ENCODE measurements around the gene SART3. TPM values are rescaled to one million over a fixed set of nuclear protein-coding genes. Genes with fewer than 3 reads are reported as not detected.

Gene SART3
- total RNA-seq, 2 experiments from 2014 or later = 81.2 to 99.7 TPM

- Mint-ChIP-seq H3K36me3 (peaks cover 15% of the 10 kb centered on the region), H3K4me3 (peak within 1 kb of the TSS; percentile 87), H3K27ac (peak within 1 kb of the TSS; percentile 85), H3K4me1 (peaks cover 27% of the 10 kb centered on the region), H3K9me3 (ENCODE audit: low read depth) (no peaks in the 10 kb centered on the region), H3K27me3 (no peaks in the 10 kb centered on the region)
- peak; percentile 95 for ATAC-seq
- DNase-seq = peak; percentile 100
- CTCF ChIA-PET = interaction anchor here (1.8 to 2.3 kb wide), 2 partner anchors 46 to 435 kb away, joined by 5 to 8 read pairs; partner anchors contain the start of genes ISCU and SART3
These were observed 45.8 kb downstream of the SART3 start, which contains the start of gene FICD for GRCh38 chr12:108514973-108515814. TSS of gene FICD (plus strand) at chr12:108515277. CDS start at chr12:108516973, 1,696 bp downstream.

GRCh38 chr12:108514468-108514972 lies 46.5 kb downstream of the SART3 start:
- ATAC-seq (no peak), DNase-seq (no peak)
- CTCF ChIA-PET = interaction anchor here (2.3 to 3.2 kb wide), 2 partner anchors 47 to 524 kb away, joined by 8 to 14 read pairs; partner anchors contain the start of genes ISCU and SART3
- Mint-ChIP-seq H3K4me3 (peak overlapping the region; percentile 87), H3K36me3 (peaks cover 9% of the 10 kb centered on the region), H3K9me3 (ENCODE audit: low read depth) (peaks cover 2% of the 10 kb centered on the region), H3K4me1 (peaks cover 25% of the 10 kb centered on the region), H3K27ac (peak overlapping the region; percentile 85), H3K27me3 (no peaks in the 10 kb centered on the region)

GRCh38 chr12:108511633-108512540 lies 49.1 kb downstream of the SART3 start:
- Mint-ChIP-seq H3K4me1 (peaks cover 29% of the 10 kb centered on the region), H3K27ac (peak overlapping the region; percentile 24), H3K27me3 (no peaks in the 10 kb centered on the region), H3K36me3 (no peaks in the 10 kb centered on the region), H3K4me3 (peak overlapping the region; percentile 43), H3K9me3 (ENCODE audit: low read depth) (peaks cover 3% of the 10 kb centered on the region)
- CTCF ChIA-PET = interaction anchor here (0.6 to 3.2 kb wide), 22 partner anchors 9 to 1203 kb away, joined by 3 to 14 read pairs (median 4); partner anchors contain the start of gene SART3
- peak; percentile 82 for DNase-seq
- ATAC-seq = no peak

GRCh38 chr12:108510836-108511235 lies 50.1 kb downstream of the SART3 start:
- H3K36me3 Mint-ChIP-seq = no peaks in the 10 kb centered on the region
- no peak overlapping the region for H3K4me3 Mint-ChIP-seq
- no peak for DNase-seq
- no peaks in the 10 kb centered on the region for H3K27me3 Mint-ChIP-seq
- peaks cover 3% of the 10 kb centered on the region for H3K9me3 Mint-ChIP-seq (ENCODE audit: low read depth)
- H3K4me1 Mint-ChIP-seq = peaks cover 21% of the 10 kb centered on the region
- no peak overlapping the region for H3K27ac Mint-ChIP-seq
- no peak for ATAC-seq
- CTCF ChIA-PET = interaction anchor here (1.2 kb wide), 1 partner anchor 413 kb away, joined by 4 read pairs; no protein-coding TSS in a partner anchor

- Mint-ChIP-seq H3K27me3 (no peaks in the 10 kb centered on the region), H3K4me3 (no peak overlapping the region), H3K36me3 (no peaks in the 10 kb centered on the region), H3K27ac (no peak overlapping the region), H3K4me1 (peaks cover 20% of the 10 kb centered on the region), H3K9me3 (ENCODE audit: low read depth) (peaks cover 3% of the 10 kb centered on the region)
- CTCF ChIA-PET = interaction anchor here (1.5 kb wide), 1 partner anchor 53 kb away, joined by 3 read pairs; no protein-coding TSS in a partner anchor
- DNase-seq (no peak), ATAC-seq (no peak)
These were observed 51.2 kb downstream of the SART3 start for GRCh38 chr12:108509806-108510205.

GRCh38 chr12:108507971-108508642 lies 52.9 kb downstream of the SART3 start:
- Mint-ChIP-seq H3K27ac (no peak overlapping the region), H3K36me3 (no peaks in the 10 kb centered on the region), H3K27me3 (peaks cover 2% of the 10 kb centered on the region), H3K9me3 (ENCODE audit: low read depth) (peaks cover 11% of the 10 kb centered on the region), H3K4me1 (peaks cover 15% of the 10 kb centered on the region), H3K4me3 (no peak overlapping the region)
- CTCF ChIA-PET = interaction anchor here (1.1 to 1.5 kb wide), 3 partner anchors 41 to 589 kb away, joined by 3 to 4 read pairs (median 3); no protein-coding TSS in a partner anchor
- ATAC-seq = peak; percentile 39
- DNase-seq = no peak

- Mint-ChIP-seq H3K36me3 (peaks cover 1% of the 10 kb centered on the region), H3K4me3 (no peak overlapping the region), H3K27ac (no peak overlapping the region), H3K9me3 (ENCODE audit: low read depth) (peaks cover 18% of the 10 kb centered on the region), H3K27me3 (peaks cover 4% of the 10 kb centered on the region), H3K4me1 (peaks cover 6% of the 10 kb centered on the region)
- CTCF ChIA-PET = no interaction called here
- ATAC-seq (no peak), DNase-seq (no peak)
These were observed 55.8 kb downstream of the SART3 start for GRCh38 chr12:108505129-108505528.

GRCh38 chr12:108502922-108503321 lies 58.1 kb downstream of the SART3 start:
- DNase-seq (no peak), ATAC-seq (no peak)
- Mint-ChIP-seq H3K9me3 (ENCODE audit: low read depth) (peaks cover 15% of the 10 kb centered on the region), H3K4me1 (peaks cover under 1% of the 10 kb centered on the region), H3K27ac (no peak overlapping the region), H3K4me3 (no peak overlapping the region), H3K27me3 (peaks cover 4% of the 10 kb centered on the region), H3K36me3 (peaks cover 1% of the 10 kb centered on the region)
- CTCF ChIA-PET = interaction anchor here (0.9 kb wide), 1 partner anchor 9 kb away, joined by 3 read pairs; no protein-coding TSS in a partner anchor

GRCh38 chr12:108498136-108498535 lies 62.8 kb downstream of the SART3 start:
- Mint-ChIP-seq H3K9me3 (ENCODE audit: low read depth) (peaks cover 7% of the 10 kb centered on the region), H3K4me1 (no peaks in the 10 kb centered on the region), H3K27ac (no peak overlapping the region), H3K4me3 (no peak overlapping the region), H3K27me3 (peaks cover 10% of the 10 kb centered on the region), H3K36me3 (peaks cover 1% of the 10 kb centered on the region)
- ATAC-seq (no peak), DNase-seq (no peak)
- CTCF ChIA-PET = interaction anchor here (2.8 kb wide), 1 partner anchor 14 kb away, joined by 8 read pairs; no protein-coding TSS in a partner anchor

GRCh38 chr12:108495823-108496579 lies 65.0 kb downstream of the SART3 start:
- CTCF ChIA-PET = interaction anchor here (0.7 to 1.1 kb wide), 2 partner anchors 37 to 584 kb away, joined by 3 read pairs; no protein-coding TSS in a partner anchor
- Mint-ChIP-seq H3K27ac (no peak overlapping the region), H3K4me3 (no peak overlapping the region), H3K9me3 (ENCODE audit: low read depth) (no peaks in the 10 kb centered on the region), H3K36me3 (no peaks in the 10 kb centered on the region), H3K4me1 (no peaks in the 10 kb centered on the region), H3K27me3 (peaks cover 20% of the 10 kb centered on the region)
- ATAC-seq (no peak), DNase-seq (no peak)

- Mint-ChIP-seq H3K27me3 (peaks cover 22% of the 10 kb centered on the region), H3K36me3 (no peaks in the 10 kb centered on the region), H3K9me3 (ENCODE audit: low read depth) (no peaks in the 10 kb centered on the region), H3K4me3 (no peak overlapping the region), H3K27ac (no peak overlapping the region), H3K4me1 (no peaks in the 10 kb centered on the region)
- DNase-seq = no peak
- ATAC-seq = no peak
- CTCF ChIA-PET = interaction anchor here (1.1 kb wide), 1 partner anchor 583 kb away, joined by 3 read pairs; no protein-coding TSS in a partner anchor
These were observed 65.9 kb downstream of the SART3 start for GRCh38 chr12:108495054-108495453.

GRCh38 chr12:108491256-108491655 lies 69.7 kb downstream of the SART3 start:
- DNase-seq (no peak), ATAC-seq (no peak)
- H3K27me3 Mint-ChIP-seq = peaks cover 25% of the 10 kb centered on the region
- H3K4me3 Mint-ChIP-seq = no peak overlapping the region
- H3K9me3 Mint-ChIP-seq (ENCODE audit: low read depth) = no peaks in the 10 kb centered on the region
- CTCF ChIA-PET = interaction anchor here (1.0 kb wide), 1 partner anchor 20 kb away, joined by 4 read pairs; no protein-coding TSS in a partner anchor
- H3K27ac Mint-ChIP-seq = no peak overlapping the region
- no peaks in the 10 kb centered on the region for H3K36me3 Mint-ChIP-seq
- H3K4me1 Mint-ChIP-seq = no peaks in the 10 kb centered on the region

All from activated CD8-positive, alpha-beta memory T cell treated with anti-CD3 and anti-CD28 coated beads, Interleukin-2, amount 10 ng/mL, durations not matched to agents 7 days and 5 days (primary cell).